ENCODE results near the gene BRD1. TPM values are rescaled to one million over a fixed set of nuclear protein-coding genes. Genes with fewer than 3 reads are reported as not detected.

BRD1 gene
- total RNA-seq, 4 donors from 2014 or later = 69.3 to 116 (median 81.1) TPM

DNA sequence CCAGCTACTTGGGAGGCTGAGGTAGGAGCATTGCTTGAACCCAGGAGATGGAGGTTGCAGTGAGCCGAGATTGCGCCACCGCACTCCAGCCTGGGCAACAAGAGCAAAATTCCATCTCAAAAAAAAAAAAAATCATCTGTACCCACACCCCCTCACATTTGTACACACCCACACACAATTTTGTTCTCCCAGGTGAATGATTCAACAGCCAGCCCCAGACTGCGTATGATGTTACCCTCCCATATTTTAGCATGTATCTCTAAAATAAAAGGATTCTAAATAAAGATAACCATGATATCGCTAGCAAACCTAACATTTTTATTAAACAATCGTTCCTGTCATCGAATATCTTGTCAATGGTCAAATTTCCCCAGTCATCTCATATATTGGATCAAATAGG is 65.8 kb downstream of the BRD1 start:
- no peaks in the 10 kb centered on the region for H3K4me1 ChIP-seq
- DNase-seq (ENCODE audit: low spot score in 2 of 2) = no peak
- H3K9me3 ChIP-seq = peaks cover 9% of the 10 kb centered on the region
- no peak overlapping the region for H3K27ac ChIP-seq
- no peaks in the 10 kb centered on the region for H3K36me3 ChIP-seq
- WGBS = 95% methylated on average over 7 of the region's 7 CpGs
- H3K27me3 ChIP-seq = peaks cover 2% of the 10 kb centered on the region
- TF ChIP-seq EP300 (IDR thresholded peaks at IDR 0.05) (no peak), POLR2A (IDR thresholded peaks at IDR 0.05) (no peak), CTCF (IDR thresholded peaks at IDR 0.05) (no peak), POLR2AphosphoS5 (IDR thresholded peaks at IDR 0.05) (no peak)
- no peak overlapping the region for H3K4me3 ChIP-seq

DNA sequence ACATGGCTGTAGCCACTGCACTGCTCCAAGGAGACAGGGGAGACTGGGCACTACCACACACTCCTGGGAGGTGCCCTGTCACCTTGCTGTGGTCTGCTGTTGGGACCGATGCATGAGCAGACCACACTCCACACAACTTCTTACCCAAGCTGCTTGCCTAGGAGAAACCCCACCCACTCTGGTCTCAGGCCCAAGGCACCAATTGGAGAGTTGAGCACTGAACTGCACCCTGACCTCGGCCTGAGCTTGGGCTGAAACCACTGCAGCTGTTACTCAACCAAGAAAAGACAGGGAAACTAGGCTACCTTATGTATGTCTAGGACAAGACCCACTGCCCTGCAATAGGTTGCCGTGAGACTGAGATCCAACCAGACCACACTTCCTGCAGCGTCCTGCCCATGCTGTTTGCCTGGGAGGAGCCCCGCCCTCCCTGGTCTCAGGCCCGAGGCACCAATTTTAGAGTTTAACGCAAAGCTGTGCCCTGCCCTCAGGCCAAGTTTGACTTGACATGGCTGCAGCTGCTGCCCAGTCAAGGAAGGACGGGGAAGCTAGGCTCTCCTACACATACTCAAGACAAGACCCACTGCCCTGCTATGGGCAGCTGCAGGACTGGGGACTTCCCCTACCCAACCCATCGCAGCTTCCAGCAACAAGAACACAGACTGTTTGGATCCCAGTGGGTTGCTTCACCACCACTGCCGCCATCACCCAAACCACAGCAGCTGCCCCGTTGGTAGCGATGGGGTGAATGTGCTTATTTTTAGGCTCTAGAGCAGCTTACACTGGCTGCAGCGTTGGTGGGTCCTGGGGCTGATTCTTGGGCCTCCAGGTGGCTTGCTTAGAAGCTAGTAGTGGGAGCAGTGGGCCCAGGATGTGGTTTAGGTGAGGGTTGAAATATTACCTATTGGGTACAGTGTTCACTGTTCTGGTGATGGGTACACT is 66.8 kb downstream of the BRD1 start:
- peak in 1 of 2 donors; percentile 68 for DNase-seq (ENCODE audit: low spot score in 2 of 2)
- Histone ChIP-seq H3K36me3 (no peaks in the 10 kb centered on the region), H3K4me3 (no peak overlapping the region), H3K27me3 (peaks cover 8% of the 10 kb centered on the region), H3K4me1 (no peaks in the 10 kb centered on the region), H3K9me3 (peaks cover 2% of the 10 kb centered on the region), H3K27ac (no peak overlapping the region)
- TF ChIP-seq POLR2A (IDR thresholded peaks at IDR 0.05) (no peak), POLR2AphosphoS5 (IDR thresholded peaks at IDR 0.05) (no peak), EP300 (IDR thresholded peaks at IDR 0.05) (no peak), CTCF (IDR thresholded peaks at IDR 0.05) (no peak)
- WGBS = 93% methylated on average over 5 of the region's 13 CpGs

- no peak for DNase-seq (ENCODE audit: low spot score in 2 of 2)
- TF ChIP-seq EP300 (IDR thresholded peaks at IDR 0.05) (no peak), POLR2A (IDR thresholded peaks at IDR 0.05) (no peak), POLR2AphosphoS5 (IDR thresholded peaks at IDR 0.05) (no peak), CTCF (IDR thresholded peaks at IDR 0.05) (no peak)
- WGBS = 37% methylated on average over 4 of the region's 5 CpGs
These were observed 67.4 kb downstream of the BRD1 start for GRCh38 chr22:49760280-49760629.

DNA sequence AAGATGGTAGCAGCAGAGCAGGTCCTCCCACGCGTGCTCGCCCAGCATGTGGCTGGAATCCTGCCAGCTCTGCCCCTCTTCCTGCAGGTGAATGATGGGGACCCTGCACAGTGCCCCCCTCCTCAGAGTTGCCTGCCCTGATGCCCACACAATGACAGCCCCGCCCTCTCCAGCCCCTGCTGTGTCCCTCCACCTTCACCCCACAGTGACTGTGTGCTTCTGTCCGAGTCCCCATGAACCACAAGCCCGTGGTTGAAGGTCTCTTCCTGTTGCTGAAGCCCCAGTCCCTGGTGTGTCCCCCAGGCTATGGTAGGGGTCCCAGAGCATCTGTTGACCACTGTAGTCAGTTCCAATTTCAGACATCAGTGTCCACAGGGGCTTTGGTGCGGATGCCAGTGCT is 71.0 kb downstream of the BRD1 start:
- TF ChIP-seq POLR2A (IDR thresholded peaks at IDR 0.05) (no peak), EP300 (IDR thresholded peaks at IDR 0.05) (no peak), POLR2AphosphoS5 (IDR thresholded peaks at IDR 0.05) (no peak), CTCF (IDR thresholded peaks at IDR 0.05) (no peak)
- peak in 1 of 2 donors; percentile 47 for DNase-seq (ENCODE audit: low spot score in 2 of 2)
- WGBS = 92% methylated on average over 6 of the region's 7 CpGs

More at GRCh38 chr22:49760280-49760629, 67.4 kb downstream of the BRD1 start:
- no peak overlapping the region for H3K4me3 ChIP-seq
- H3K4me1 ChIP-seq = no peaks in the 10 kb centered on the region
- no peak overlapping the region for H3K27ac ChIP-seq
- no peaks in the 10 kb centered on the region for H3K9me3 ChIP-seq
- H3K36me3 ChIP-seq = no peaks in the 10 kb centered on the region
- H3K27me3 ChIP-seq = peaks cover 8% of the 10 kb centered on the region

GRCh38 chr22:49756201-49756600 is 71.5 kb downstream of the BRD1 start:
- H3K4me1 ChIP-seq = no peaks in the 10 kb centered on the region
- H3K36me3 ChIP-seq = no peaks in the 10 kb centered on the region
- no peak for TF ChIP-seq POLR2A (IDR thresholded peaks at IDR 0.05)
- no peak for TF ChIP-seq CTCF (IDR thresholded peaks at IDR 0.05)
- TF ChIP-seq POLR2AphosphoS5 (IDR thresholded peaks at IDR 0.05) = no peak
- no peak for TF ChIP-seq EP300 (IDR thresholded peaks at IDR 0.05)
- 78% methylated on average over 5 of the region's 5 CpGs for WGBS
- no peak overlapping the region for H3K4me3 ChIP-seq
- peaks cover 28% of the 10 kb centered on the region for H3K27me3 ChIP-seq
- peak in 1 of 2 donors; percentile 67 for DNase-seq (ENCODE audit: low spot score in 2 of 2)
- H3K9me3 ChIP-seq = no peaks in the 10 kb centered on the region
- H3K27ac ChIP-seq = no peak overlapping the region

More for the DNA sequence above, 71.0 kb downstream of the BRD1 start:
- Histone ChIP-seq H3K36me3 (no peaks in the 10 kb centered on the region), H3K4me3 (no peak overlapping the region), H3K27ac (no peak overlapping the region), H3K27me3 (peaks cover 25% of the 10 kb centered on the region), H3K4me1 (no peaks in the 10 kb centered on the region), H3K9me3 (no peaks in the 10 kb centered on the region)

All from suprapubic skin (tissue), 4 donors.